HUES6 (cell line): ENCODE results near the gene ADAT3.

Experiments used
- H3K27ac ChIP-seq: 2 replicates; pipeline ENCODE4 v1.7.0; 2013; ENCODE audit warnings: low read depth, mild to moderate bottlenecking, low read length, inconsistent platforms
- H3K27me3 ChIP-seq: 2 replicates; pipeline ENCODE4 v1.6.1; 2013; ENCODE audit warnings: low read length; ENCODE audit not compliant: control insufficient read depth, insufficient read depth
- H3K36me3 ChIP-seq: 2 replicates; pipeline ENCODE4 v1.6.1; 2013; ENCODE audit warnings: low read length; ENCODE audit not compliant: control insufficient read depth, insufficient read depth
- H3K4me1 ChIP-seq: 2 replicates; pipeline ENCODE4 v1.6.1; 2013; ENCODE audit warnings: low read length; ENCODE audit not compliant: control insufficient read depth, insufficient read depth
- H3K4me3 ChIP-seq: 2 replicates; pipeline ENCODE4 v1.5.1; 2013; ENCODE audit warnings: low read depth, low read length
- H3K9ac ChIP-seq: one replicate; pipeline ENCODE4 v1.6.1; 2013; ENCODE audit warnings: mild to moderate bottlenecking, low read length
- H3K9me3 ChIP-seq: 2 replicates; pipeline ENCODE4 v1.6.1; 2013; ENCODE audit warnings: low read depth, low read length; ENCODE audit not compliant: control insufficient read depth, insufficient read depth

The ADAT3 gene

DNA sequence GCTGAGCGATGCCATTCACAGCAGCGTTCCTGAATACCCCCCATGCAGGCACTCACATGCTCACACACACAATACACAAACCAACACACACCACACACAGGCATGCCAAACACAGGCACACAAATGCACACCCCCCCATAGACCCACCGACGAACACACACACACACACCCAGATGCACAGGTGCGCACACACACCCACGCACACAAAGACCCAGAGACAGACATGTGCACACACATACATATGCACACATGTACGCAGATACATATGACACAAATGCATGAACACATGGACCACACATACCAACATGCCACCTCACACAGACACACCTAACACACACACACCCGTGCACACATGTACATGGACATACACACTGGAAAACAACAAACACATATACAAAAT, 28.7 kb downstream of the ADAT3 start:
- Histone ChIP-seq H3K4me3 (no peak overlapping the region), H3K27me3 (no peaks in the 10 kb centered on the region; the same call in 1 of the 2 replicates), H3K27ac (no peak overlapping the region), H3K36me3 (no peaks in the 10 kb centered on the region), H3K4me1 (no peaks in the 10 kb centered on the region), H3K9ac (no peak overlapping the region), H3K9me3 (peaks cover 20% of the 10 kb centered on the region)

GRCh38 chr19:1935484-1936208, 30.4 kb downstream of the ADAT3 start:
- Histone ChIP-seq H3K9me3 (peaks cover 20% of the 10 kb centered on the region), H3K9ac (no peak overlapping the region), H3K36me3 (no peaks in the 10 kb centered on the region), H3K27me3 (no peaks in the 10 kb centered on the region), H3K27ac (no peak overlapping the region), H3K4me1 (peaks cover 6% of the 10 kb centered on the region; the same call in 1 of the 2 replicates), H3K4me3 (no peak overlapping the region)

GRCh38 chr19:1936430-1936829, 31.2 kb downstream of the ADAT3 start:
- Histone ChIP-seq H3K9me3 (peaks cover 19% of the 10 kb centered on the region), H3K36me3 (no peaks in the 10 kb centered on the region), H3K27ac (no peak overlapping the region), H3K4me1 (peaks cover 6% of the 10 kb centered on the region; the same call in 1 of the 2 replicates), H3K27me3 (no peaks in the 10 kb centered on the region), H3K9ac (no peak overlapping the region), H3K4me3 (no peak overlapping the region)

- H3K9ac ChIP-seq, result no peak overlapping the region
- H3K27ac ChIP-seq, result no peak overlapping the region
- no peak overlapping the region for H3K4me3 ChIP-seq
- no peaks in the 10 kb centered on the region for H3K27me3 ChIP-seq
- H3K4me1 ChIP-seq, result peaks cover 6% of the 10 kb centered on the region; the same call in 1 of the 2 replicates
- no peaks in the 10 kb centered on the region for H3K36me3 ChIP-seq
- H3K9me3 ChIP-seq, result peaks cover 15% of the 10 kb centered on the region
These were observed 31.9 kb downstream of the ADAT3 start for GRCh38 chr19:1936916-1937610.

DNA sequence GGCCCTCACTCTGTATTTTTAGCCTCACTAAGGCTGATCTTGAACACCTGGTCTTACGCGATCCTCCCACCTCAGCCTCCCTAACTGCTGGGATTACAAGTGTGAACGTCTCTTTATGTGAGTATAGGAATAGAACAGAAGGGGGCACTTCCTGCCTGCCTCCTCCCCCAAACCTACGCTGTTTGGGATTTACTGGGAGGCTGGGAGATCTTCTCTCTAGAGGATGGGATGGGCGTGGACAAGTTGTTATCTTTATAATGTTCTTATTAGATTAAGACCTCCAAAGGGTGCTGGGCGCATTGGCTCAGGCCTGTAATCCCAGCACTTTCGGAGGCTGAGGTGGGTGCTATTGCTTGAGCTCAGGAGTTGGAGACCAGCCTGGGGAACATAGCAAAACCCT, 32.9 kb downstream of the ADAT3 start:
- Histone ChIP-seq H3K27ac (no peak overlapping the region), H3K9ac (no peak overlapping the region), H3K4me1 (peaks cover 10% of the 10 kb centered on the region), H3K27me3 (no peaks in the 10 kb centered on the region), H3K36me3 (no peaks in the 10 kb centered on the region), H3K4me3 (no peak overlapping the region), H3K9me3 (peaks cover 9% of the 10 kb centered on the region)

- Histone ChIP-seq H3K9ac (peak within 1 kb of the TSS; percentile 79), H3K36me3 (no peaks in the 10 kb centered on the region), H3K27ac (peak within 1 kb of the TSS; percentile 88; the same call in 1 of the 2 replicates), H3K9me3 (no peaks in the 10 kb centered on the region), H3K4me1 (peaks cover 21% of the 10 kb centered on the region), H3K4me3 (peak within 1 kb of the TSS; percentile 76), H3K27me3 (no peaks in the 10 kb centered on the region)
These were observed 36.2 kb downstream of the ADAT3 start, which contains the start of gene CSNK1G2 for GRCh38 chr19:1941146-1942077. Gene CSNK1G2 (plus strand): TSS chr19:1941172. CDS start chr19:1969773, 28,601 bp downstream.

- no peaks in the 10 kb centered on the region for H3K9me3 ChIP-seq
- H3K27ac ChIP-seq, result no peak overlapping the region
- H3K27me3 ChIP-seq, result no peaks in the 10 kb centered on the region
- H3K4me1 ChIP-seq, result peaks cover 24% of the 10 kb centered on the region
- peak overlapping the region; percentile 76 for H3K4me3 ChIP-seq
- no peaks in the 10 kb centered on the region for H3K36me3 ChIP-seq
- peak overlapping the region; percentile 72 for H3K9ac ChIP-seq
These were observed 37.1 kb downstream of the ADAT3 start for GRCh38 chr19:1942078-1942933.

- no peaks in the 10 kb centered on the region for H3K36me3 ChIP-seq
- H3K9me3 ChIP-seq, result no peaks in the 10 kb centered on the region
- H3K27me3 ChIP-seq, result no peaks in the 10 kb centered on the region
- H3K4me1 ChIP-seq, result peaks cover 30% of the 10 kb centered on the region
- H3K9ac ChIP-seq, result peak overlapping the region; percentile 72
- peak overlapping the region; percentile 76 for H3K4me3 ChIP-seq
- H3K27ac ChIP-seq, result no peak overlapping the region
These were observed 37.8 kb downstream of the ADAT3 start for GRCh38 chr19:1942934-1943555.

DNA sequence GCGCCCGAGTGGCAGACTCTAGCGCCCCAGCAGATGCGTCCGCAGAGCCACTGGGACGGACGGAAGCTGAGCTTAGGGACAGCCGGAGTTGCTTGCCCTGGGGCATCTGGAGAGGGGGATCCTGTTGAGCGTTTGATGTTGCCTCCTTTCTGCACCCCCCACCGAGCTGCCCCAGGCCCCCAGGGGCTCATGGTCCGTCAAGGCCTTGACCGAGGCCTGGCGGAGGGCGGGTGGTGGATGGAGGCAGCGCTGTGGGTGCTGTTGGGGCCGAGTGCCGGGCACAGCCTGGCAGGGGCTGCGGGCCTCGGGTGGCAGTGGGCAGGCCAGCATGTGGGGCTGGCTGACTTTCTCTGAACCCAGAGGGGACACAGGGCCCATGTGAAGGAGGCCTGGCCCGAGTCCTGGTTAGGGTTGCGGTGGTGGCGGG, 38.5 kb downstream of the ADAT3 start:
- H3K4me3 ChIP-seq, result peak overlapping the region; percentile 76; the same call in 1 of the 2 replicates
- H3K36me3 ChIP-seq, result no peaks in the 10 kb centered on the region
- peak overlapping the region; percentile 35 for H3K9ac ChIP-seq
- peaks cover 30% of the 10 kb centered on the region for H3K4me1 ChIP-seq
- H3K9me3 ChIP-seq, result no peaks in the 10 kb centered on the region
- H3K27me3 ChIP-seq, result no peaks in the 10 kb centered on the region
- H3K27ac ChIP-seq, result no peak overlapping the region; the same call in 1 of the 2 replicates
